Testis (tissue), 2 donors: ENCODE results near the gene CYP26A1.

Experiments
- POLR2A ChIP-seq: fragments of 450-650 bp; IDR thresholded peaks from one replicate; pipeline ENCODE4 v1.6.1; 2017; ENCODE audit warnings: antibody characterized with exemption, mild to moderate bottlenecking, moderate library complexity
- TF ChIP-seq, protein P1 (sequence below), 3 experiments: fragments of 450-650 bp in 2 of 3; fragments of 200-600 bp in 1 of 3; sonication (generic) in 1 of 3; IDR thresholded peaks; one replicate each; pipeline ENCODE4 v1.5.1; 2016 to 2019; ENCODE audit warnings: antibody characterized with exemption in 3 of 3, mild to moderate bottlenecking in 2 of 3, moderate library complexity in 1 of 3

DNA sequence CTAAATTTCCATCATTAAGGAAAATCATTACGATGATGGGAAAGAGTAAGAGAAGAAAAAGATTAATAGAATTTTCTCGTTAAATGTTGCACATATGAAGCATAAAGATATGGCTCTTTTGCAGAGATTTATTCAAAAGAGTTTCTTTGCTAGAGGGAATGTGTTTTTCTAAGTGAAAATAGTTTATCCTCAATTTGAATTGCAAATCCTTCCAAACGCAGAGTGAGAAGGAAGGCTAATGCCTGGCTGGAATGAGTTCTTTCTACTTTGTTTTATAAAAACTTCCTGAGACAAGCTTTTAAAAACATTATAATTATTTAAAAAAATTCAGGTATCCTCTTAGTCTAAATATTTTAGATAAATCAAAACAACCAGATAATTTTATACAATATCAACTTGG lies 14.2 kb downstream of the CYP26A1 start:
- TF ChIP-seq, protein P1, sequence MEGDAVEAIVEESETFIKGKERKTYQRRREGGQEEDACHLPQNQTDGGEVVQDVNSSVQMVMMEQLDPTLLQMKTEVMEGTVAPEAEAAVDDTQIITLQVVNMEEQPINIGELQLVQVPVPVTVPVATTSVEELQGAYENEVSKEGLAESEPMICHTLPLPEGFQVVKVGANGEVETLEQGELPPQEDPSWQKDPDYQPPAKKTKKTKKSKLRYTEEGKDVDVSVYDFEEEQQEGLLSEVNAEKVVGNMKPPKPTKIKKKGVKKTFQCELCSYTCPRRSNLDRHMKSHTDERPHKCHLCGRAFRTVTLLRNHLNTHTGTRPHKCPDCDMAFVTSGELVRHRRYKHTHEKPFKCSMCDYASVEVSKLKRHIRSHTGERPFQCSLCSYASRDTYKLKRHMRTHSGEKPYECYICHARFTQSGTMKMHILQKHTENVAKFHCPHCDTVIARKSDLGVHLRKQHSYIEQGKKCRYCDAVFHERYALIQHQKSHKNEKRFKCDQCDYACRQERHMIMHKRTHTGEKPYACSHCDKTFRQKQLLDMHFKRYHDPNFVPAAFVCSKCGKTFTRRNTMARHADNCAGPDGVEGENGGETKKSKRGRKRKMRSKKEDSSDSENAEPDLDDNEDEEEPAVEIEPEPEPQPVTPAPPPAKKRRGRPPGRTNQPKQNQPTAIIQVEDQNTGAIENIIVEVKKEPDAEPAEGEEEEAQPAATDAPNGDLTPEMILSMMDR (IDR thresholded peaks at IDR 0.05), result no peak
- TF ChIP-seq POLR2A, result no peak
